Endodermal cell (in vitro differentiated cells): ENCODE data around the gene GPR6. TPM values are rescaled to one million over a fixed set of nuclear protein-coding genes. Genes with fewer than 3 reads are reported as not detected.

ENCODE experiments used
- DNase-seq: peaks from one replicate; pipeline ENCODE4 v3.0.0-alpha.2; 2017
- H3K27ac ChIP-seq: 2 replicates; pipeline ENCODE4 v1.5.1; 2013; ENCODE audit warnings: mild to moderate bottlenecking, low read depth, low read length, moderate library complexity
- H3K27me3 ChIP-seq: 2 replicates; pipeline ENCODE4 v1.6.1; 2013; ENCODE audit warnings: mild to moderate bottlenecking, low read length, moderate library complexity; ENCODE audit not compliant: insufficient read depth, control insufficient read depth, poor library complexity, severe bottlenecking
- H3K36me3 ChIP-seq: 2 replicates; pipeline ENCODE4 v1.7.0; 2013; ENCODE audit warnings: mild to moderate bottlenecking, low read length, moderate library complexity; ENCODE audit not compliant: control insufficient read depth, insufficient read depth
- H3K4me1 ChIP-seq: one replicate; pipeline ENCODE4 v1.7.0; 2013; ENCODE audit warnings: low read length; ENCODE audit not compliant: control insufficient read depth, insufficient read depth
- H3K4me3 ChIP-seq: 2 replicates; pipeline ENCODE4 v1.5.1; 2013; ENCODE audit warnings: mild to moderate bottlenecking, low read length, moderate library complexity
- H3K9ac ChIP-seq: 2 replicates; pipeline ENCODE4 v1.6.1; 2013; ENCODE audit warnings: mild to moderate bottlenecking, low read length, moderate library complexity; ENCODE audit not compliant: poor library complexity, severe bottlenecking; ENCODE audit errors: extremely low read depth
- H3K9me3 ChIP-seq: 2 replicates; pipeline ENCODE4 v1.6.1; 2013; ENCODE audit warnings: mild to moderate bottlenecking, low read length, moderate library complexity; ENCODE audit not compliant: control insufficient read depth
- H3K27ac Mint-ChIP-seq: 2 replicates; pipeline ENCODE4 v1.8.0; 2020; ENCODE audit warnings: mixed read lengths
- H3K27me3 Mint-ChIP-seq: 2 replicates; pipeline ENCODE4 v1.8.0; 2021; ENCODE audit warnings: mild to moderate bottlenecking, mixed read lengths; ENCODE audit not compliant: insufficient read depth
- H3K36me3 Mint-ChIP-seq: 2 replicates; pipeline ENCODE4 v1.8.0; 2020; ENCODE audit warnings: low read depth, mixed read lengths
- H3K4me1 Mint-ChIP-seq: 2 replicates; pipeline ENCODE4 v1.8.0; 2020; ENCODE audit warnings: mixed read lengths
- H3K4me3 Mint-ChIP-seq: 2 replicates; pipeline ENCODE4 v1.8.0; 2020; ENCODE audit warnings: mild to moderate bottlenecking, moderate library complexity, mixed read lengths
- H3K9me3 Mint-ChIP-seq: 2 replicates; pipeline ENCODE4 v1.8.0; 2020; ENCODE audit warnings: mild to moderate bottlenecking, mixed read lengths
- CTCF ChIP-seq: fragments of 200-600 bp; sonication (generic); conservative IDR thresholded peaks from 2 replicates; pipeline ENCODE4 v1.5.0; 2021; ENCODE audit warnings: antibody characterized with exemption, mild to moderate bottlenecking
- WGBS, 2 experiments: methylation state at CpG; one replicate each; pipeline versions ENCODE4 v1.1.5 to v1.1.7; 2013; ENCODE audit warnings: missing lambda C conversion rate in 2 of 2, mixed read lengths in 1 of 2; ENCODE audit not compliant: insufficient coverage in 1 of 2, insufficient read length in 1 of 2; 5-methylcytosine and 5-hydroxymethylcytosine counted together
- total RNA-seq, 2 donors: library from RNA; stranded (reverse); fragmentation: NEBNext Ultra II Directional in 1 of 2; extraction: Animal tissue kit (Norgen Biotek cat#: 25700) in 1 of 2; gene quantifications; 2 replicates in 1 of 2; 3 replicates in 1 of 2; pipeline ENCODE4 v1.2.1, GENCODE V29; 2021

The GPR6 gene
- total RNA-seq, 2 donors from 2014 or later = 0.24 TPM; not detected in 1

GRCh38 chr6:110020888-110021287, 42.8 kb downstream of the GPR6 start:
- peaks cover 7% of the 10 kb centered on the region for H3K9me3 ChIP-seq
- H3K9ac ChIP-seq = no peak overlapping the region
- no peak for DNase-seq
- H3K27me3 Mint-ChIP-seq = peaks cover 3% of the 10 kb centered on the region
- peaks cover 12% of the 10 kb centered on the region for H3K9me3 Mint-ChIP-seq
- no peak overlapping the region for H3K4me3 ChIP-seq
- no peak for TF ChIP-seq CTCF
- 81 to 92% methylated on average over 3 of the region's 3 CpGs for WGBS, 2 experiments
- H3K4me3 Mint-ChIP-seq = no peak overlapping the region
- H3K27ac Mint-ChIP-seq = no peak overlapping the region
- peaks cover 7% of the 10 kb centered on the region for H3K27me3 ChIP-seq
- H3K36me3 Mint-ChIP-seq = no peaks in the 10 kb centered on the region
- H3K27ac ChIP-seq = no peak overlapping the region
- H3K4me1 Mint-ChIP-seq = peaks cover 15% of the 10 kb centered on the region
- H3K36me3 ChIP-seq = no peaks in the 10 kb centered on the region
- H3K4me1 ChIP-seq = no peaks in the 10 kb centered on the region

- TF ChIP-seq CTCF = no peak
- H3K27ac Mint-ChIP-seq = no peak overlapping the region
- peaks cover 15% of the 10 kb centered on the region for H3K9me3 ChIP-seq
- H3K4me1 ChIP-seq = no peaks in the 10 kb centered on the region
- WGBS, 2 experiments = 87% methylated on average over 1 of the region's 1 CpG; no CpG with 5 or more reads in 1 of the 2 experiments
- H3K9ac ChIP-seq = no peak overlapping the region
- H3K9me3 Mint-ChIP-seq = peaks cover 19% of the 10 kb centered on the region
- no peaks in the 10 kb centered on the region for H3K4me1 Mint-ChIP-seq
- H3K27ac ChIP-seq = no peak overlapping the region
- H3K27me3 Mint-ChIP-seq = peaks cover 2% of the 10 kb centered on the region
- H3K36me3 ChIP-seq = no peaks in the 10 kb centered on the region
- H3K4me3 ChIP-seq = no peak overlapping the region
- H3K27me3 ChIP-seq = no peaks in the 10 kb centered on the region
- no peak for DNase-seq
- H3K4me3 Mint-ChIP-seq = no peak overlapping the region
- H3K36me3 Mint-ChIP-seq = no peaks in the 10 kb centered on the region
These were observed 51.0 kb downstream of the GPR6 start for GRCh38 chr6:110029144-110029543.

Other genes starting within 250 kb of the GPR6 start
- 10 to 100 TPM; 31.1 to 35.3 TPM for gene WASF1, start 201.4 kb downstream of the GPR6 start, total RNA-seq
- 10 to 100 TPM; 25.7 to 26.8 TPM for gene CDC40, start 202.1 kb downstream of the GPR6 start, total RNA-seq